ENCODE results near the gene TSPOAP1.

Gene TSPOAP1, protein sequence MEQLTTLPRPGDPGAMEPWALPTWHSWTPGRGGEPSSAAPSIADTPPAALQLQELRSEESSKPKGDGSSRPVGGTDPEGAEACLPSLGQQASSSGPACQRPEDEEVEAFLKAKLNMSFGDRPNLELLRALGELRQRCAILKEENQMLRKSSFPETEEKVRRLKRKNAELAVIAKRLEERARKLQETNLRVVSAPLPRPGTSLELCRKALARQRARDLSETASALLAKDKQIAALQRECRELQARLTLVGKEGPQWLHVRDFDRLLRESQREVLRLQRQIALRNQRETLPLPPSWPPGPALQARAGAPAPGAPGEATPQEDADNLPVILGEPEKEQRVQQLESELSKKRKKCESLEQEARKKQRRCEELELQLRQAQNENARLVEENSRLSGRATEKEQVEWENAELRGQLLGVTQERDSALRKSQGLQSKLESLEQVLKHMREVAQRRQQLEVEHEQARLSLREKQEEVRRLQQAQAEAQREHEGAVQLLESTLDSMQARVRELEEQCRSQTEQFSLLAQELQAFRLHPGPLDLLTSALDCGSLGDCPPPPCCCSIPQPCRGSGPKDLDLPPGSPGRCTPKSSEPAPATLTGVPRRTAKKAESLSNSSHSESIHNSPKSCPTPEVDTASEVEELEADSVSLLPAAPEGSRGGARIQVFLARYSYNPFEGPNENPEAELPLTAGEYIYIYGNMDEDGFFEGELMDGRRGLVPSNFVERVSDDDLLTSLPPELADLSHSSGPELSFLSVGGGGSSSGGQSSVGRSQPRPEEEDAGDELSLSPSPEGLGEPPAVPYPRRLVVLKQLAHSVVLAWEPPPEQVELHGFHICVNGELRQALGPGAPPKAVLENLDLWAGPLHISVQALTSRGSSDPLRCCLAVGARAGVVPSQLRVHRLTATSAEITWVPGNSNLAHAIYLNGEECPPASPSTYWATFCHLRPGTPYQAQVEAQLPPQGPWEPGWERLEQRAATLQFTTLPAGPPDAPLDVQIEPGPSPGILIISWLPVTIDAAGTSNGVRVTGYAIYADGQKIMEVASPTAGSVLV (N-terminal part only)

DNA sequence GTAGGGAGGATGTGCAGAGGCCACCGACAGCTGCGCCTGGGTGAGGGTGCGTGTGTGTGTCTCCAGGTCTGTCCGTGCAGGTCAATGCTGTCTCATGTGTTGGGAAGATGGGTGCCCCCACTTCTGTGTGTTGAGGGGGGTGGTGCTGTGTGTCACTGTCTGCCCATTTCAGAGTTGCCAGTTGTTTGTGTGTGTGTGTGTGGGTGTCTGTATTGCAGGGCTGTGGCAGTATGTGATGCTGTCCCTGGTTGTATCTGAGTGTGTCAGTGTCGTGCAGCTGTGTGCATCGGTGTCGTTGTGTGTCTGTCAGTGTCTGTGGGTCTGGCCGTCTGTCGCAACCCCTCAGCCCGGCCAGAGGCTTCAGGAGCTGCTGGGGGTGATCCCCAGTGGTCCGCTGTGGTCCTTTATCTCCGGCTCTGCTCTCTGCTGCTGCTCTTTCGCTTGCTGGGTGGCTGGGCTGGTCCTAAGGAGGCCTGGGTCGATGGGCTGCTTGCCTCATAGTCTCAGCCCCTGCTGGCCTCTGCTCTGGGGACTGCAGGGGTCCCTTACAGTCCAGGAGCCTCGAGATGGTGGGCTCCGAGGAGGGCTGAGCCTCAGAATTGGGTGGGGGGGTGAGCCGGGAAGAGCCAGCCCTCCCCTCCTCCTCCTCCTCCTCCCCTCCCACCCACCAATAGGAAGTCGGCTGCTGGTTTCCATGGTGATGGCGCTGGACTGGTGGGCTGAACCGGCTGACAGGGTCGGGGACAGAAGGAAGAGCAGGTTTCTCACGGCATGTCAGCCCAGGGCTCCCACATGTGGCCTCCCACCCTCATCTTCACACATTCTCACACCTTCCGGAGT, at the start of gene TSPOAP1:
Gene TSPOAP1, minus strand, starts transcription at position 601 of the 840 bp plus-strand sequence. CDS start 875 bp downstream, outside the sequence.
- DNase-seq (ENCODE audit: low spot score) = no peak

DNA sequence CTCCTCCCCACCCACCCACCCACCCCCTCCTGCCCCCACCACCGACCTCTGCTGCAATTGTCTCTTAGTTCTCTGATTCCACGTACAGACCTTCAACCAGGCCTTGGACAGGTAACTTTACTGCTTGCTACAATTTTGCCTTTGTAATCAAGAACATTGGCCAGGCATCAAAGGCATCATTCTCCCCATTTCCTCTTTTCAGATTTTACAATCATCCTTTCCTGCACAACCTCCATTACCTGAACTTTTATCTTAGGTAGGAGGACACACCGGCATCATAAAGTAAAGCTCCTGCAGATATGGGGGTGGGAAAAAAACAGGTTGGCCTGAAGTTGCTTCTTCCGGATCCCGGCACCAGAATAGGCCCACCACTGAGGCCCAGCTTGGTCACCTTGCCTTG, 49.1 kb upstream of the TSPOAP1 start:
- no peak for DNase-seq (ENCODE audit: low spot score)

DNA sequence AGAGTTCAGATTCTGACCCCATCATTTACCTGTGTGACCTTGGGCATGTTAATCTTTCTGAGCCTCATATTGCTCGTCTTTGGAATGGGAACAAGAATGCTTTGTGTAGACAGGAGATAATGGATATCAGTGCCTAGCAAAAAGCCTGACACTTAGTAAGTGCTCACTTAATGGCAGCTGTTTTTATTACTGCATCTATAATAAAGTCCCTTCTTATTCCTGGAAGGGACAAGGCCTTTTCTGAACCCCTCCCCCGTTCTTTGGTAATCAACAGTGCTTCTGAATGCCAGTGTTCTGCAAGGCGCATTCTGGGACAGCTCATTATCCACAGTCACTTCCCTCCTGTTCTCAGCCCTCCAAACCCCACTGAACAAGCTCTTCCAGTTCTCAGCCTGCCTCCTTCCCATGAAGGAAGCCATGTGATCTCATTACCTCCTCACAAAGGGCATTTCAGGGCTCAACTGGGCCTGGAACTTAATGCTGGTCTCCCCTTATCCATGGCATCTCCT, 48.6 kb upstream of the TSPOAP1 start:
- no peak for DNase-seq (ENCODE audit: low spot score)

DNA sequence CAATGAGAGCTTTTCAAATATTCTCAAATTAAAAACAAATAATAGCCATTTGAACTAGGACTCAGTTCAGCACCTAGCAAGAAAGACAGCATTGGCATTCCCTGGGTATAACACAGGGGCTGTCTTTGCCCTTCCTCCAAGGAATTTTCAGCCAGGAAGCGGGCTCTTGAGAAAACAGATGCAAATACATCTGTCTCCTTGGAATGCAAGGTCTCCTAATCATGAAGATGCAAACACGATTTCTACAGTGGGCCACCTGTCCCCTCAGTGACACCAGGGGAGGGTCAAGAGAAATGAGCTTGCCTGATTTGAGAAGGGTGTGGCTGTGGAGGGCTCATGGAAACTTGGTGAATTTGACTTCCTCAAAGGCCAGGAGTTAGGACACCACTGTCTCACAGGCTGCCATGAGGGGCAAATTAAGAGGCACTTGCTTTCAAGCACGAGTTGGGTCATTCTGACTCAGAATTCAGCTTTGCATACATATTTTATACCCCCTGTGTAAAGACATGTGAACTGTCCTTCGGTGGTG, 47.9 kb upstream of the TSPOAP1 start:
- DNase-seq (ENCODE audit: low spot score) = no peak

DNA sequence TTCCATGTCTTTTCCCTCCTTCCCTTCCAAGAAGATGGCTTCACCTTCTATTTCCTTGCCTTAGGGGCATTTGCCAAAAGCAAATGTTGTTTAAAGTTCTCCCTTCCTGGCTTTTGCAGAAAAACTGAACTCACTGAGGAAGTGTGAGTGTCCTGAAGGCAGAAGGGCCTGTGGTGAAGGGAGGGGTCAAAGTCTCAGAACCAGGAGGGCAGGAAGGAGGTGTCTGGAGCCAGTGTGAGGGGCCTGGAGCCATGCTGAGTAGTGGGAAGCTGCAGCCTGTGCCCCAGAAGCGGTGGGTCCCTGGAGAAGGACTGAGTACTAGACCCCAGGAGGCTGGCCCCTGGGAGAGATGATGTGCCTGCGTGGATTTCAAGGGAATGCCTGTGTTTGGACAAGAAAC, 47.2 kb upstream of the TSPOAP1 start:
- no peak for DNase-seq (ENCODE audit: low spot score)

DNA sequence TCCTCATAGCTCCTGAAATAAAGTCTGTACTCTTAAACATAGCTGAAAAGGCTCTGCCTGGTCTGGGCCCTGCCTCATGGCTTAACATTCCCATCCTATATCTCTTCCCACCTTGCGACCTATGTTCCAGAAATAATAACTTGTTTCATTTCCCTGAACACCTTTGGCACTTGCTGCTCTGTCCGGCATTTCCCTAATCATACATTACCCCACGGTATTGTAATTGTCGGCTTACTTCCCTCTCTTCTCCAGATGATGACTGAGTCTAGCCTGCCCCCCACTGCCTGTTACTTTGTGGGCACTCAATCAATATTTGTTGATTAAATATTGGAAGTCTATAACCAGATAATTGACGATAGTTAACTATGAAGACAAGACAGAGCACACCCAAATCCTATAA, 46.7 kb upstream of the TSPOAP1 start:
- DNase-seq (ENCODE audit: low spot score) = no peak

DNA sequence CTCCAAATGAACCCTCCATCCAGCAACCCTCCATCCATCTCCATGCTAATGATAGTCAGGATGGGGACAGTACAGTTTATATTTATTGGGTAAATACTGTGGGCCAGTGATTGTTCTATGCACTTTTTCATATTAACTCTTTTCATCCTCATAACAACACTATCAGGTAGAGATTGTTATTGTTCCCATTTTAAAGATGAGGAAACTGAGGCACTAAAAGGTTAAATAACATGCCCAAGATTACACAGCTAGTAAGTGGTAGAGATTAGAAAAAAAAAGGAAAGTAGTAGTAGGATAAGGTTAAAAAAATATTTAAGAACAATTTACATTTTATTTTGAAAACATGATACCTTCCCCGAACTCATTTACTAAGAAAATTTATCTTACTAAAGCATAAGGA, 45.3 kb upstream of the TSPOAP1 start:
- DNase-seq (ENCODE audit: low spot score) = no peak

DNA sequence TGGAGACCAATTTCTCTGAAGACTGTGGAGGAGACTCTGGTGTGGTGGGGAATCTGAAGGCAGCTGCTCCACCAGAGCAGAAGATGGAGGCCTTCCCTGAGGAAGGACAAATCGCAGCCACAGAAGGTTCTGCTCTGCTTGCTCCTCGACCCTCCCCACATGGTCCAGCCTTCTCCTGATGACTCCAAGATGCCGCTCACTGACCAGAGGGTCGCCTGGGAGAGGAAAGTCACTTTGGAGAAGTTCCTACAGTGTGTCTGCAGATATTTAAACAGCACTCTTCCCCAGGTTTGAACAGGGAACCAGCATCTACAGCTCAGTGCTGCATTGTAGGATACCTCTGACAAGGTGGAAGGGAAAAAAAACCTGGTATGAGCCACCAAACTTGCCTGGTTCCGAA, 44.4 kb upstream of the TSPOAP1 start:
- no peak for DNase-seq (ENCODE audit: low spot score)

DNA sequence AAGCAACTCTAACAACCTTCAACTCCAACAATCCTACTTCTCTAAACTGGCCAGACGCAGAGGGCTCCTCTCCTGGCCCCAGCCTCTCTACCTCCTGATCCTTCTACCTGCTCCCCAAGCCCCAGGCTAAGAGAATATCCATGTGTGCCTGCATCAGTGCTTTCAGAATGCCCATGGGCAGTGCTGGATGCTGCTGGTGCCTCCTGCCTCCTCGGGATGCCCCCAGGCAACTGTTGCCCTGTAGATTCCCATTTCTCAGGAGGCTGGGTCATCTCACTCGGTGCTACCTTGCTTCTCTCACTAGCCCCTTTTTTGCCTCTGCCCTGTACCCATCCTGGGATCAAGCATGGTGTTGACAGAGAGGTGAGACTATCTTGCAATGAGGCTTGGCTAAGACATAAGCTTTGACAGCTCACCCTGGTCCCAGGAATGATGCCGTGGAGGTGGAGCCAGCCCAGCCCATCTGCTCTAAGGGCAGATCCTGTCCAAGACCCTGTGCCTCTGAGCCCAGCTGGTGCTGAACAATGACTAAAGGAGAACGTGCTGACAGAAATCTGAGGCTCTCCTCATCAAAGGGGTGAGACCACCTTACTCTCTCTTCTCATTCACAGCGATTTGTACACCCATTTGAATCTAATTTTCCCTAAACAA, 42.8 kb upstream of the TSPOAP1 start:
- no peak for DNase-seq (ENCODE audit: low spot score)

DNA sequence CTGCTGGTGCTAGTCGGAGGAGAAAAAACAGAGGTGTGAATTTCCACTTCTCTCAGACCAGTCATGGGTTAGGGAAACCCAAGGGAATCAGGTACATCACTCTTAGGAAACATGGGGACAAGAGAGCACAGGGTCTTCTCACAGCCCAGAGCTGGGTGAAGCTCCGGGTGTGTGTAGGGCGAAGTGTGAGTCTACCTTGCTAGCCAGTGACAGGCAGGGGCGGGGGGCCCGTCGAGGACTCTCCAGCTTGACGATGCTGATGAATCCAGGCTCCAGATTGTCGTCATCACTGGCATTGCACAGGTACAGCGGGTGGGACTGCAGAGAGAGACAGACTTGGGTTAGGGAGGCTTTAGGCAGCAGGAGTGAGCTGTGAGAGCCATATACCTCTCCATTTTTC, 42.1 kb upstream of the TSPOAP1 start:
- no peak for DNase-seq (ENCODE audit: low spot score)

DNA sequence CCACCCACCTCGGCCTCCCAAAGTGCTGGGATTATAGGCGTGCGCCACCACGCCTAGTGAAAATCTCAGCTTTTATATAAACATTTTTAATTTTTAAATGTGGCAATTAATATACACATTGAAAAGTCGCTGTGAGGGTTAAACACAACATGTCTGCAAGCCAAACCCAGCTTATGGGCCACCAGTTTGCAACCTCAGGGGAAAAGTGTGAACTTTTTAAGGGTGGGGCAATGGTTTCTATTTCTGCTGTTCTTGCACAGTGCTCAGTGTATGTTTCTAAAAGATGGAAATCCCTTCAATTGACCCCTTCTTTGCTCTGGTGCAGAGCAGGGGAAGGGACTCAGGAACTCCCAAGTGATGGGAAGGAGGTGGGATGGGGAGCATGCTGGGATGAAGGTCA, 41.7 kb upstream of the TSPOAP1 start:
- DNase-seq (ENCODE audit: low spot score) = no peak

DNA sequence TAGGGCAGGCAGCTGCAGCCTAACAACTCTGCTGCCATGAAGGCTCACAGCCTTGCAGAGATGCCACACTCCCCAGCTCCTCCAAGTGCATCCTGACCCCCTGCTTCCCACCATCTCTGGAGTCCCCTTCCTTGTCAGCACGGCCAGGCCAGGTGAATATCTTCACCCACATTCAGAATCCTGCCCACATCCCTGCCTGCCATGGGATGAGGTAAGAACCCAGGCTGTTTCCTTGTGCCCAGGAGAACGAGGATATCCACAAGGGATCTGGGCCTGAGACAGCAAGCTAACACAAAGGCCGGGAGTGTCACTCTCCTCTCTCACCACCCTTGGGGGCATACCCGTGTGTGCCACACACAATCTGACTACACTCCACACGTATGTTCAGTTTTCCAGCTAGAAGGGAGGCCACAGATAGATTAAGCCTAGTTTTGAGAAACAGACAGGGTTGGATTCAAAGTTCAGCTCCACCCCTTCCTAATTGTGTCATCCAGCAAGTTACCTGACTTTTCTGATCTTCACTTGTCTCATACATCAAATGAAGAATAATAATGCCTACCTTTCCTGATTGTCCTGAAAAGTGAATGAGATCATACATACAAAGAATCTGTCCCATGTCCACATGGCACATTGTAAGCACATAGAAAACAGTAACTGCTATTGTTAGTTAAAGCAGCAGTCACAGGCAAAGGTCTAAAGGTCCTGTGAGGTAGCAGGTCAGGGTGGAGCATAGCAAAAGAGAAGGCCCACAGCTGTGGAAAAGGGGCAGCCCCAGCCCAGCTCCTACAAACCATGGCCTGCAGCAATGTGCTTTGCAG, 40.8 kb upstream of the TSPOAP1 start:
- DNase-seq (ENCODE audit: low spot score) = no peak

DNA sequence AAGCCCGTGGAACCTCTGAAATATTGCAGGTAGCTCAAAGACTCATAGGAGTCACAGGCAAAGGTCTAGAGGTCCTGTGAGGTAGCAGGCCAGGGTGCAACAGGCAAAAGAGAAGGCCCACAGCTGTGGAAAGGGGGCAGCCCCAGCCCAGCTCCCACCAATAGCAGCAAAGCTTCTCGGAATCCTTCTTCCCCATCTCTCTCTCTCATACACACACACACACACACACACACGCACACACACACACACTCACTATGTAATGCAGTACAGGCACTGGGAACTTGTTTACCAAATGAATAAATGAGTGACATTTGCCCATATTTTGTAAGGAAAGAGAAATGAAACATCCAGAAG, 40.2 kb upstream of the TSPOAP1 start:
- no peak for DNase-seq (ENCODE audit: low spot score)

DNA sequence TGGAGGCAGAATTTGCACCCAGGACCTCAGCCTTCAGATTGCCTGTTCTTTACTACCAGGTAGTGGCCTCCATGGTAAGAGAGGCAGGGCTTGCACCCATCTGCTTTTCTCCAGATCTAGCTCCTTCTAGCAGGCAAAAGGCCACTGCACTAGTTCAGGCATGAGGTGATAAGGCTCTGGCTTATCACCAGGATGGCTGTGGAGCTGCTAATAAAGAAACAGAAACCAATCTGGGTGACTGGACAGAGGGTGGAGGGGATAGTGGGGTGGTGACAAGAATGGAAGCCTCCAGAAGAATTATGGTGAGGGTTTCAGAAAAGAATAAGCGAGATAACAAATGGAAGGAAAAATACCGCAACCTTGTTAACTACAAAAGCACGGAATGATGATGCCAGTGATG, 38.9 kb upstream of the TSPOAP1 start:
- DNase-seq (ENCODE audit: low spot score) = no peak

DNA sequence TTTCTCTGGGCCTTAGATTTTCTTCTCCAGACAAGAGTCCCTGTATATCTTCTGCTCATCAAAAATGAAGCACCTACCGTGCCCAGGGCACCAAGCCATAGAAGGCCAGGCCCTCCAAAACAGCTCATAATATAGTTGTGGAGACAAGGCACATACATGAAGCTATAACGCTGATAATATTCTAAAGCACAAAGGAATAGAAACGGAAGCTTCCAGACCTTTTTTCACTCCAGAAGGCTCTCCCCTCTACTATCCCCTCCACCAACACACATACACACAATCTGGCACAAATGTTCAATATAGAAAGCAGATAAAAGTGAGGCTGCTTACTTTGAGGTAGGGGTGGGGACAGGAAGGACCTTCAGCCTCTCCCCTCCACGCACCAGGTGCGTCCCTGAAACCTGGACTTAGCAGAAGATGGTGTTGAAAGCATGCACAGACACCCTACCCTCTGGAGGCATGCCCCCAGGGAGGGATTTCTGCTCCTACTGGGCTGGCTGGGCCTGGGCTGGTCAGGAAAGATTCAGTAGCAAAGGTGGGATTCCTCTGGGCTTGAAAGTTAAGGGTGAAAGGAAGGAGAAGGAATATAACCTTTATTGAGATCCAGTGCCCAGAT, 37.5 kb upstream of the TSPOAP1 start:
- no peak for DNase-seq (ENCODE audit: low spot score)

DNA sequence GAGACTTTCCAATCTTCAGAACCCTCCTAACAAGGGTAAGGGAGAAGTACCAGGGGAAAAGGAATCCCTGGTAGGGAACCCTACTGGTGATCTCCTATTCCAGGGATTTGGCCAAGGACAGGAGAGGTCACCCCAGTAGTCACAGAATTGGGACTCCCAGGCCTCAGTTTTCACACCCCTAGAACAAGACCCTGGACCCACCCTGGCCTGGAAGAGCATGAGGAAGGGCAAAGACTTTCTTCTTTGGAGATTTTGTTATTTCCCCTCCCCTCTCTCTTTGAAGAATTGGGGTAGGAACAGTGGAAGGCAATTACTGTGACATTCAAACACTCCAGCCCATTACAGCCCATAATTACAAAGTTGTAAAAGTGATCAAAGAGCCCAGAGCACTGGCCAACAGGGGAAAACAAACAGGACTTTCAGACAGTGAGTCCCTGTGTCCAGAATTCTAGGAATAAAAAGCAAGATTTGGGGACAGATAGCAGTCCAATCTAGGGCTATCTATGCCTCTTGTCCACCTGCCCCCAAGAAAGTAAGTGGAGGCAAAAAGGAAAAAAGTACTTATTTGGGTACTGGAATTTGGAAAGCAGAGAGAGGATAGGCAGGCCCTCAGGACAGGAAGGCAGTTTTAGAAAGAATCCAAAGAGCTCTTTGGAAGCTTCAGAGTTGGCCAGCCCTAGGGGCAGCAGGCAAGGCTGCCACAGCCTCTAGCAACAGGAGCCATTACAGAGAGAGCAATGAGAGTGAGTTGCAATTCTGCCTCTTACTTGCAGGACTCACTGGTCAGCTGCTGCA, 36.8 kb upstream of the TSPOAP1 start:
- DNase-seq (ENCODE audit: low spot score) = no peak

DNA sequence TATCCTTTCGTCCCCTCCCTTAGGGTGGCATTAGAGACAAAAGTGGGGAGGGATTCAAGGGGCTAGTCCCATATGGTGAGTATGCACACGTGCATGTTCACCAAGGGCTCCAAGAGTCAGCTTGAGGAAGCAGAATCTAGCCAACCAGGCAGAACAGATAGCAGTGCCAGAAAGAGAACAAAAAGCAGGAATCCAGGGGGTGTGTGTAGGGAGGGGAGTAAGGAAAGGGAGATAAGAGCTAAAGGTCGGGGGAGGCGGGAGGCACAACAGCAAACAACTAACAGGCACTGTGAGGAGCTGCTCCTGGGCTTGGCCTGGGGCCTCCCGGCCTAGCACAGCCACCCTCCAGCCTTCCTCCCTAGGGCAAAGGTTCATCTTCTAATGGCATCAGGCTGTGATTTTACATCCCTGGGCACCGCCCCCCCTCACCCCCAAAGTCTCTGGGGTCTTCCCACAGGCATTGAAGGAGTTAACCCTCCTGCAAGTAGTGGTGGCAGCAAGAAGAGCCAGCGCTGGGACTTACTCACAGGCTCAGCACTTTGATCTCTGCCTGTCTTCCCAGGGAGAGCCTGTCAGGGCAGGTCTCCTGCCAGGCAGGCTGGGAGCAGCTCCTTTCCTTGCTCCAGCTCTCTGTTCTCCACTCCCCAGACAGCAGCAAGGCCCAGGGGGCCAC, 35.8 kb upstream of the TSPOAP1 start:
- DNase-seq (ENCODE audit: low spot score) = no peak

DNA sequence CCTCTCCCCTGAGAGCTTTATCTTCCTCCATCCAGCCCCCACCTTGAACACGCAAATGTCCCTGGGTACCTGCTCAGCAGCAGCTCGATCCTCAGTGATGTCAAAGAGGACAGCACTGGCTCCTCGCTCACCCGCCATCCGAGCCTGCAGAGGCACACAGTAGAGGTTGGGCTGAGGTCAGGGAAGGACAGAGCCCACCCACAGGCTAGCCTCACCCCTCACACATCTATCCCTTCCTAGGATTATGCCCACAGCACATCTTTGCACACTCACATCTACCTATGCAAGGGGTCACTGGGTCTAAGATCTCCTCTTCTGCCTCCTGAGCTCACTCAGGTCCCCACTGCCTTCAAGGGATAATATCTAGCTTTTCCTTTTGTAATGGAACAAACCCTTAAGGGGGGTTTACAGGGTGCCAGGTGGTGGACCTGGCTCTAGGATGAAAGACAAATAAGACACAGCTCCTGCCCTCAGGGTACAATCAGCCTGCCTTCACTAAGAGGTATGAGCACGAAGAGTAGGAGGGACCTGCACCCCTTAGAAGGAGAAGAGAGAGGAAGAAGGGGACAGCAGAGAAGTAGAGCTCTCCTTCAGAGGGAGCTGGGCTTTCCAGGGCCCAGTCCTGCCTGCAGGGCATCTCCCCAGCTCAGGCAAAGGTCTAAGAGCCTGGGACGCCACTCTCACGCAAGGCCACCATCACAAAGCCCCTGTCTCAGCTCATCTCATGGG, 35.0 kb upstream of the TSPOAP1 start:
- no peak for DNase-seq (ENCODE audit: low spot score)

Data from RKO (cell line).